IMR-90 (cell line): ENCODE data around the gene PSMG3.

ENCODE experiments used
- CEBPB ChIP-seq: IDR thresholded peaks from 2 replicates; pipeline ENCODE4 v1.6.1; 2012; ENCODE audit warnings: low read depth, low read length, improper control_type of control experiment
- FOS ChIP-seq: fragments of 150-350 bp; IDR thresholded peaks from 2 replicates; pipeline ENCODE4 v1.6.1; 2016; ENCODE audit warnings: low read depth, low read length
- MAFK ChIP-seq: IDR thresholded peaks from 2 replicates; pipeline ENCODE4 v1.6.1; 2012; ENCODE audit warnings: low read depth, low read length, improper control_type of control experiment
- NFE2L2 ChIP-seq: fragments of 150-350 bp; IDR thresholded peaks from 2 replicates; pipeline ENCODE4 v1.6.1; 2016; ENCODE audit warnings: low read depth, mild to moderate bottlenecking, low read length
- POLR2A ChIP-seq: IDR thresholded peaks from 2 replicates; pipeline ENCODE4 v1.6.1; 2012; ENCODE audit warnings: mild to moderate bottlenecking, low read depth, low read length
- RAD21 ChIP-seq: IDR thresholded peaks from 2 replicates; pipeline ENCODE4 v1.6.1; 2012; ENCODE audit warnings: low read length, improper control_type of control experiment
- RFX5 ChIP-seq: IDR thresholded peaks from 2 replicates; pipeline ENCODE4 v1.8.0; 2012; ENCODE audit warnings: low read depth, mild to moderate bottlenecking, low read length, moderate library complexity
- TF ChIP-seq, protein P1 (sequence below): conservative IDR thresholded peaks from 2 replicates; pipeline ENCODE4 v1.5.1; 2012; ENCODE audit warnings: mild to moderate bottlenecking, low read depth, low read length, improper control_type of control experiment
- TF ChIP-seq, protein P2 (sequence below): fragments of 150-350 bp; IDR thresholded peaks from 2 replicates; pipeline ENCODE4 v1.6.1; 2017; ENCODE audit warnings: mild to moderate bottlenecking, antibody characterized with exemption, low read length, low read depth
- TF ChIP-seq, protein P3 (sequence below): fragments of 150-350 bp; IDR thresholded peaks from 2 replicates; pipeline ENCODE4 v1.6.1; 2016; ENCODE audit warnings: low read depth, mild to moderate bottlenecking, low read length, moderate library complexity, borderline replicate concordance

DNA sequence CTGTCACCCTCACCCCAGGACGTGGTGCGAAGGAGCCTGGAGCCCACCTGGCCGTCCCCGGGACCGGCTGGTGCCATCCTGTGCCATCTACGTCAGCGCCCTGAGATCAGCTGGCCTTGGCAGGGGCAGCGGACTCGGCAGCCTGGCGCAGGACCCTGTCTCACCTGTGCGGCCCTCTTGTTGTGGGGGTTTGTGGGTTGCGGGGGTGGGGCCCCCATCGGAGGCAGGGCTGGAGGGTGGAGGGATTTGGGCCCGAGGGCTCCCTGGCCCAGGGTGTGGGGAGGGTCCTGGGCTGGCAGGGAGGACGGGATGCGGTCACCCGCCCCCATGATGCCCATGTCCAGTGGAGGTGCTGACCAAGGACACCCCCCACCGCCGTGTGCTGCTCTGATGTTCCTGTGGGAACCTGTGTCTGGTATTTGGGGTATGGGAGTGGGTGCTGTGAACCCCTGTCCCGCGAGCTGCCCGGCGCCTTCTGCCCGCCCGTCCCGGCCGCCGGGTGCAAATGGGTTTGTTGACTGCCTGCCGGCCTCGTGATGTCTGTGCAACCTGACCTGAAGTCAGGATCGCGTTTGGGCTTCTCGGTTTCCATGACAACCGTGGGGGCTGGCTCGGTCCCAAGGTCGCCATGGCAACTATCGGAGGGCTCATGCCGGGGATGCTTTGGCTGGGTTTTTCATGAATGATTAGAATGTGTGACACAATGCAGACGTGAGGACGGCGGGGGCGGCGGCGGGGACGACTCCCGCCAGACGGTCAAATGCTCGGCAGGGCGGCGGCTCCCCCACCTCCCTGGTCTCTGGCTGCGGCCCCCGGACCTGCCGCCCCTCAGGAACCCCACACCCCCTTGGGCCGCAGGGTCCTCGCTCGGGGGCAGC, 32.1 kb downstream of the PSMG3 start:
- TF ChIP-seq, protein P1, sequence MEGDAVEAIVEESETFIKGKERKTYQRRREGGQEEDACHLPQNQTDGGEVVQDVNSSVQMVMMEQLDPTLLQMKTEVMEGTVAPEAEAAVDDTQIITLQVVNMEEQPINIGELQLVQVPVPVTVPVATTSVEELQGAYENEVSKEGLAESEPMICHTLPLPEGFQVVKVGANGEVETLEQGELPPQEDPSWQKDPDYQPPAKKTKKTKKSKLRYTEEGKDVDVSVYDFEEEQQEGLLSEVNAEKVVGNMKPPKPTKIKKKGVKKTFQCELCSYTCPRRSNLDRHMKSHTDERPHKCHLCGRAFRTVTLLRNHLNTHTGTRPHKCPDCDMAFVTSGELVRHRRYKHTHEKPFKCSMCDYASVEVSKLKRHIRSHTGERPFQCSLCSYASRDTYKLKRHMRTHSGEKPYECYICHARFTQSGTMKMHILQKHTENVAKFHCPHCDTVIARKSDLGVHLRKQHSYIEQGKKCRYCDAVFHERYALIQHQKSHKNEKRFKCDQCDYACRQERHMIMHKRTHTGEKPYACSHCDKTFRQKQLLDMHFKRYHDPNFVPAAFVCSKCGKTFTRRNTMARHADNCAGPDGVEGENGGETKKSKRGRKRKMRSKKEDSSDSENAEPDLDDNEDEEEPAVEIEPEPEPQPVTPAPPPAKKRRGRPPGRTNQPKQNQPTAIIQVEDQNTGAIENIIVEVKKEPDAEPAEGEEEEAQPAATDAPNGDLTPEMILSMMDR: no peak
- TF ChIP-seq POLR2A: peak; percentile 97
- TF ChIP-seq, protein P2, sequence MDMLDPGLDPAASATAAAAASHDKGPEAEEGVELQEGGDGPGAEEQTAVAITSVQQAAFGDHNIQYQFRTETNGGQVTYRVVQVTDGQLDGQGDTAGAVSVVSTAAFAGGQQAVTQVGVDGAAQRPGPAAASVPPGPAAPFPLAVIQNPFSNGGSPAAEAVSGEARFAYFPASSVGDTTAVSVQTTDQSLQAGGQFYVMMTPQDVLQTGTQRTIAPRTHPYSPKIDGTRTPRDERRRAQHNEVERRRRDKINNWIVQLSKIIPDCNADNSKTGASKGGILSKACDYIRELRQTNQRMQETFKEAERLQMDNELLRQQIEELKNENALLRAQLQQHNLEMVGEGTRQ: peak; percentile 76
- peak; percentile 11; the same call in 1 of the 2 replicates for TF ChIP-seq RAD21
- TF ChIP-seq, protein P3, sequence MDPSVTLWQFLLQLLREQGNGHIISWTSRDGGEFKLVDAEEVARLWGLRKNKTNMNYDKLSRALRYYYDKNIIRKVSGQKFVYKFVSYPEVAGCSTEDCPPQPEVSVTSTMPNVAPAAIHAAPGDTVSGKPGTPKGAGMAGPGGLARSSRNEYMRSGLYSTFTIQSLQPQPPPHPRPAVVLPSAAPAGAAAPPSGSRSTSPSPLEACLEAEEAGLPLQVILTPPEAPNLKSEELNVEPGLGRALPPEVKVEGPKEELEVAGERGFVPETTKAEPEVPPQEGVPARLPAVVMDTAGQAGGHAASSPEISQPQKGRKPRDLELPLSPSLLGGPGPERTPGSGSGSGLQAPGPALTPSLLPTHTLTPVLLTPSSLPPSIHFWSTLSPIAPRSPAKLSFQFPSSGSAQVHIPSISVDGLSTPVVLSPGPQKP: no peak
- peak; percentile 53; the same call in 1 of the 2 replicates for TF ChIP-seq RFX5
- no peak for TF ChIP-seq MAFK
- 0 out of 2 replicates have a peak, but pooled peaks have one; percentile 35 for TF ChIP-seq FOS
- peak; percentile 6; the same call in 1 of the 2 replicates for TF ChIP-seq NFE2L2
- TF ChIP-seq CEBPB: peak; percentile 61
